GM20431 (cell line): ENCODE results near the gene MCEMP1.

ENCODE experiments used
- in situ Hi-C: fragments of 300-500 bp; cut with MseI, MboI; formaldehyde crosslinking; loops from one replicate; pipeline ENCODE4 v1.15.0; 2020; ENCODE audit warnings: low sequenced_read_pairs; ENCODE audit not compliant: unreplicated experiment

Gene MCEMP1

GRCh38 chr19:7676854-7677253 is at the start of gene MCEMP1:
Gene MCEMP1, plus strand, starts transcription at chr19:7677090. Its CDS starts 31 bp downstream, at chr19:7677121.
- in situ Hi-C loops = loop anchor here (10.0 kb wide), 1 partner anchor 128 kb away; no protein-coding TSS in a partner anchor

- in situ Hi-C loops = no loop called here
These were observed 49.7 kb upstream of the MCEMP1 start for GRCh38 chr19:7627166-7627565.

- in situ Hi-C loops = no loop called here
These were observed 48.1 kb upstream of the MCEMP1 start for GRCh38 chr19:7628589-7629311.

- in situ Hi-C loops = no loop called here
These were observed 47.4 kb upstream of the MCEMP1 start, which contains the start of the genes PET100 and XAB2 for GRCh38 chr19:7629347-7630054. Gene PET100, plus strand, starts transcription at chr19:7629793. Its CDS starts 41 bp downstream, at chr19:7629834. Gene XAB2, minus strand, starts transcription at chr19:7629545. Its CDS starts 18 bp downstream, at chr19:7629527.

GRCh38 chr19:7631577-7631976 is 45.3 kb upstream of the MCEMP1 start:
- in situ Hi-C loops = no loop called here

- in situ Hi-C loops = no loop called here
These were observed 44.3 kb upstream of the MCEMP1 start for GRCh38 chr19:7632340-7633203.

- in situ Hi-C loops = no loop called here
These were observed 43.2 kb upstream of the MCEMP1 start, which contains the start of gene PCP2 for GRCh38 chr19:7633698-7634097. Gene PCP2, minus strand, starts transcription at chr19:7633719. Its CDS starts 262 bp downstream, at chr19:7633457.

- in situ Hi-C loops = no loop called here
These were observed 41.2 kb upstream of the MCEMP1 start for GRCh38 chr19:7635670-7636069.

- in situ Hi-C loops = no loop called here
These were observed 40.6 kb upstream of the MCEMP1 start for GRCh38 chr19:7636317-7636690.

GRCh38 chr19:7636691-7637373 is 40.1 kb upstream of the MCEMP1 start, which contains the start of gene STXBP2:
Gene STXBP2, plus strand, starts transcription at chr19:7637110. Its CDS starts 40 bp downstream, at chr19:7637150.
- in situ Hi-C loops = no loop called here

GRCh38 chr19:7637374-7638256 is 39.3 kb upstream of the MCEMP1 start:
- in situ Hi-C loops = no loop called here

- in situ Hi-C loops = no loop called here
These were observed 38.0 kb upstream of the MCEMP1 start for GRCh38 chr19:7638802-7639465.

- in situ Hi-C loops = no loop called here
These were observed 37.0 kb upstream of the MCEMP1 start for GRCh38 chr19:7639863-7640348.

- in situ Hi-C loops = no loop called here
These were observed 36.1 kb upstream of the MCEMP1 start for GRCh38 chr19:7640803-7641202.

GRCh38 chr19:7641290-7642276 is 35.3 kb upstream of the MCEMP1 start:
- in situ Hi-C loops = no loop called here

GRCh38 chr19:7642295-7643030 is 34.4 kb upstream of the MCEMP1 start:
- in situ Hi-C loops = no loop called here
